Peyer's patch (tissue), 4 donors: Measurements from ENCODE around the gene ZNF841.

Experiments
- POLR2A ChIP-seq, 2 donors: fragments of 450-650 bp; IDR thresholded peaks; one replicate each; pipeline ENCODE4 v1.5.1; 2017; ENCODE audit warnings: antibody characterized with exemption in 2 of 2, mild to moderate bottlenecking in 2 of 2, moderate library complexity in 2 of 2
- TF ChIP-seq, protein P1 (sequence below), 6 experiments: fragments of 450-650 bp in 4 of 6; fragments of 200-600 bp in 2 of 6; sonication (generic) in 1 of 6; IDR thresholded peaks; one replicate each; pipeline ENCODE4 v1.5.1; 2017 to 2019; ENCODE audit warnings: antibody characterized with exemption in 6 of 6, mild to moderate bottlenecking in 3 of 6, moderate library complexity in 1 of 6

DNA sequence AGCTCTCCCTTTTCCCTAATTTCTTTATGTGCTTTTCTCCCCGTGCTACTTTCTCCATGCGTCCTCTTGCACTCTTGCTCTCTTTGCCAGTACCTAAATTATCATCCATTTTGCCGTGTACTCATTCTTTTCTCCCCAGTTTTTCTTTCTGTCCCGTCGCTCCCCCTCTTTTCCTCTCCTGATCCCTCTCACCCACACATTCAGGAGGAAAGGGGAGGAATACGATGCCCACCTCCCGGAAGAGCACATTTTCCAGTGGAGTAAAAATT is 43.4 kb upstream of the ZNF841 start:
- TF ChIP-seq, protein P1, sequence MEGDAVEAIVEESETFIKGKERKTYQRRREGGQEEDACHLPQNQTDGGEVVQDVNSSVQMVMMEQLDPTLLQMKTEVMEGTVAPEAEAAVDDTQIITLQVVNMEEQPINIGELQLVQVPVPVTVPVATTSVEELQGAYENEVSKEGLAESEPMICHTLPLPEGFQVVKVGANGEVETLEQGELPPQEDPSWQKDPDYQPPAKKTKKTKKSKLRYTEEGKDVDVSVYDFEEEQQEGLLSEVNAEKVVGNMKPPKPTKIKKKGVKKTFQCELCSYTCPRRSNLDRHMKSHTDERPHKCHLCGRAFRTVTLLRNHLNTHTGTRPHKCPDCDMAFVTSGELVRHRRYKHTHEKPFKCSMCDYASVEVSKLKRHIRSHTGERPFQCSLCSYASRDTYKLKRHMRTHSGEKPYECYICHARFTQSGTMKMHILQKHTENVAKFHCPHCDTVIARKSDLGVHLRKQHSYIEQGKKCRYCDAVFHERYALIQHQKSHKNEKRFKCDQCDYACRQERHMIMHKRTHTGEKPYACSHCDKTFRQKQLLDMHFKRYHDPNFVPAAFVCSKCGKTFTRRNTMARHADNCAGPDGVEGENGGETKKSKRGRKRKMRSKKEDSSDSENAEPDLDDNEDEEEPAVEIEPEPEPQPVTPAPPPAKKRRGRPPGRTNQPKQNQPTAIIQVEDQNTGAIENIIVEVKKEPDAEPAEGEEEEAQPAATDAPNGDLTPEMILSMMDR (IDR thresholded peaks at IDR 0.05) = no peak
- TF ChIP-seq POLR2A (IDR thresholded peaks at IDR 0.05) = no peak
